ENCODE measurements around the gene CYSLTR2.

Gene CYSLTR2

DNA sequence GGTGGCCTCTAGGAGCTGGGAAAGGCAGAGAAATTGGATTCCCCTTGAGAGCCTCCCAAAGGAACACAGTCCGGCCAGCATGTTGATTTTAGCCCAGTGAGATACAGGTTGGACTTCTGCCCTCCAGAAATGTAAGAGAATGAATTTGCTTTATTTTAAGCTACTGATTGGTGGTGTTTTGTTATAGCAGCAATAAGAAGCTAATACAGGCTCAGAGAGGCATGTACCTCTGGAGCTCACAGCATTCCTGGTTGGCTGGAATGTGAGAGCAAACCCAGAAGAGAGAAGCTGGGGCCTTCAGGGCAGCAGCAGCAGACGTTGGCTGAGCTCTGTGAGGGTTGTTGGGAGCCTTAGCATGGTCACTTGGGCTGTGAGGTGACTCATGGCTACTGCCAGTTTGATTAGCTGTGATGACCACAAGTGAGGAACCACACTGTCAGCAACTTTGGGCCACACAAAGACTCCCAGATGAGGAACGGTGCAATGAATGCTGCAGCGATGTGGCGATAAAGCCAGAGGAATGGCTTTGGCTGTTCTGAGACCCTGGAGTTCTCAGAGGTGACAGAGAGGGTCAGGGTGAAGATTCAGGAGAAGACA, 80.1 kb downstream of the CYSLTR2 start:
- in situ Hi-C loops (cut with HindIII; ENCODE audit: low sequenced_read_pairs) = no loop called here

- in situ Hi-C loops (cut with HindIII; ENCODE audit: low sequenced_read_pairs) = no loop called here
These were observed 81.8 kb downstream of the CYSLTR2 start for GRCh38 chr13:48735571-48735970.

- in situ Hi-C loops (cut with HindIII; ENCODE audit: low sequenced_read_pairs) = no loop called here
These were observed 84.0 kb downstream of the CYSLTR2 start for GRCh38 chr13:48737689-48738088.

GRCh38 chr13:48738311-48738710, 84.6 kb downstream of the CYSLTR2 start:
- in situ Hi-C loops (cut with HindIII; ENCODE audit: low sequenced_read_pairs) = no loop called here

- in situ Hi-C loops (cut with HindIII; ENCODE audit: low sequenced_read_pairs) = no loop called here
These were observed 85.7 kb downstream of the CYSLTR2 start for GRCh38 chr13:48739386-48739964.

DNA sequence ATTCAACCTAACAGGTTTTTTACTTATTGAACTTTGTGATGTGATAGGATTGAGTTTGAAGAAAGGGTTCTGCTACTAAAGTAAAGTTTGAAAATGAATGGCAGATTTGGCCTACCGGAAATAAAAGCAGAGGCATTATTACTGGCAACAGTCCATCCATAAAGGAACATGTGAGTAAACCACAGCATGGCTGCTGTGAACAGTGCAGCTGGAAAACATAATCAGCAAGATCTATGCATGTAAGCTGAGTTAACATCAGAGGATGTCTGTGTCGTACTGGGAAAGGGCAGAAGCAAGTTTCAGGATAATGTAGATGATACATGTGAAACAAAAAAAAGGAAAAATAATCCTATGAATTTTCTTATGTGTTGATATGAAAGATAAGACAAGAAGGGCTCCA, 87.6 kb downstream of the CYSLTR2 start:
- in situ Hi-C loops (cut with HindIII; ENCODE audit: low sequenced_read_pairs) = no loop called here

GRCh38 chr13:48746821-48747220, 93.1 kb downstream of the CYSLTR2 start:
- in situ Hi-C loops (cut with HindIII; ENCODE audit: low sequenced_read_pairs) = no loop called here

GRCh38 chr13:48748681-48749080, 95.0 kb downstream of the CYSLTR2 start:
- in situ Hi-C loops (cut with HindIII; ENCODE audit: low sequenced_read_pairs) = no loop called here

- in situ Hi-C loops (cut with HindIII; ENCODE audit: low sequenced_read_pairs) = no loop called here
These were observed 95.4 kb downstream of the CYSLTR2 start for GRCh38 chr13:48749144-48749543.

DNA sequence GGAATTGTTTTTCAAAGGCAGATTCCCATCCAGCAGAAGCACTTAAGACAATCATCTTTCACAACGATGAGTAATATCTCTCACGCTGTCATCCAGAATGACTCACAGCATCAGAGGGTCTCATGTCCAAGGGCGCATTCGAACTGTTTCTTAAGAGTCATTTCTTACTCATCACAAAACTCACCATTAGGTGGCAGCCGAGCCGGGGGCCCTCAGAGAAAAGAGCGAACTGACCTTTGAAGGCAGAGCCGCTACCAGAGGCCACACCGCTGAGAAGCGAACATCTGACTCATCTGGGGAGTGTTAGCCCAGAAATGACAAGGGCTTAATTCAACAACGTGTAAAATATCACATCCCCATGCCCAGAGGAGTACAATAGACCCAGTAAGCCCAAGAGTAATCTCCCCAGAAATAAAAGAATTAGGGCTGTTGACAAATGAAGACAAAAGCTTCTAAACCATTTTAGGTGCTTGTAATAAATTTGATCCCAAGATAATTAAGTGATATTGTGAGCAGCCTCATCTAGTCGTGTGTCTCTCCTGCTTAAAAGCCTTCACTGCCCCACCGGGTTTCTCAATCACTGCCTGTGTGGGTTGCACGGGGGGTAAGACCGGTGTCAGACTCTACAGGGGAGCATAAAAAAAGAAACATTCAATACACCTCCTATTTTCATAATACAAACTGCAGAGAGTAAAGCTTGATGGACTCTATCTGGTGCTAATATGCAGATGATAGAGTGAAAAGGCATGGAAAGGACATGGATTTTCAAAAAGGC, 96.2 kb downstream of the CYSLTR2 start:
- in situ Hi-C loops (cut with HindIII; ENCODE audit: low sequenced_read_pairs) = loop anchor here (5.0 kb wide), 2 partner anchors 62 to 98 kb away; partner anchors contain the start of gene CYSLTR2

DNA sequence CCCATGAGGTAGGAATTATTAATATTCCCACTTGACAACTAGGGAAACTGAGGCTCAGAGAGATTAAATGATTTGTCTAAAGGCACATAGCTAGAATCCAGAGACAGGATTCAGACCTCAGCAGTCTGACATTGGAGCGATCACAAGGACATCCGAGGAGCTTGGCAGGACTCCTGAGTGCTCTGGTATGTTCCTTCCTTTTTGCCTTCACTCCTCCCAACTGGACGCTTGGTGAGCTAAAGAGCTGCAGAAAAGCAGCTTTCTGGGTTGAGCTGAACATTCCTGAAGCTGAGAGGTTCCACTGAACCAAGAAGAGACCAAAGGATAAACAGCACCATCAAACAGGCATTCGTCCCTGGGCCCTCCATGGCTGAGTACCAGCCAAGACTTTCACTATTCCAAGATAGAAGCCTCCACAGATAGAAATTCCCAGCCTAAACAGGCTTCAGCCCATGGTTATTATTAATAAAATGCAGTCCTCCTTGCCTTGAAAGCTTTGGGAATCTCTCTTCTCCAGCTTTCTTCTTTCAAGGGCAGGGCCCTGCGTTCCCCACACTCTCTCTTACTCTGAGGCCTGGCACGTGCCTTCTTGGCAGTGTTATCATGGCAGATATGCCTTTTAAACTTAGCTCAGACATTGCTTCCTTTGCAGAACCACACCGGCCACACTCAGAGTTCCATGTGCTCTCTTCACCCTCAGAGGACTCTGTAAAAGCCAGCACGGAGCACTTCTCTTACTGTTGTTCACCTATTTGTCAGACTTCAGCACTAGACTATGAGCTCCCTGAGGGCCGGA, 97.1 kb downstream of the CYSLTR2 start:
- in situ Hi-C loops (cut with HindIII; ENCODE audit: low sequenced_read_pairs) = loop anchor here (5.0 kb wide), 2 partner anchors 62 to 98 kb away; partner anchors contain the start of gene CYSLTR2

DNA sequence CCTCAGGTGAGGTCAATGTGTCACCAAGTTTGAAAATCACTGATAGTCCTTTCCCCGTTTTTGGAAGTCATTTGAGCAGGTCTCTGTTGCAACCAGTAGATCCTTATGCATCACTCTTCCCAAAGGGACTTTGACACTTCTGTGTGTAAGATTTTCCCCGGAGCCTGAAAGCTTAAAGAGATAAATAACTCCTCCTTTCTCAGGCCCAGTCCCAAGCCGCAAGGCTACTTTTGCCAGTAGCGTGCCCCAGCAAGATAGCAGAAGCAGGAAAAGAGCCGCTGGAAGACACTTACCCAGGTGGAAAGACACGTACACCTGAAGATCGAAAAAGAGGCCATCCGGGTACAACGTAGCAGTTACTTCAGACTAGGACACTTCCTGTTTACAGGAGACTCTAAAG, 106.9 kb downstream of the CYSLTR2 start:
- in situ Hi-C loops (cut with HindIII; ENCODE audit: low sequenced_read_pairs) = no loop called here
